ENCODE data around the gene KLHL13.

GRCh38 chrX:118026631-118027030 lies 90.0 kb downstream of the KLHL13 start:
- TF ChIP-seq CTCF (IDR thresholded peaks at IDR 0.05) (no peak), POLR2A (IDR thresholded peaks at IDR 0.05) (no peak)
